Measurements from ENCODE around the gene MPRIP.
"Not testable (repeated sequence)": the region's sequence is repeated elsewhere in the genome, so short reads cannot be mapped to it uniquely, and the experiment has no call there.

MPRIP gene

DNA sequence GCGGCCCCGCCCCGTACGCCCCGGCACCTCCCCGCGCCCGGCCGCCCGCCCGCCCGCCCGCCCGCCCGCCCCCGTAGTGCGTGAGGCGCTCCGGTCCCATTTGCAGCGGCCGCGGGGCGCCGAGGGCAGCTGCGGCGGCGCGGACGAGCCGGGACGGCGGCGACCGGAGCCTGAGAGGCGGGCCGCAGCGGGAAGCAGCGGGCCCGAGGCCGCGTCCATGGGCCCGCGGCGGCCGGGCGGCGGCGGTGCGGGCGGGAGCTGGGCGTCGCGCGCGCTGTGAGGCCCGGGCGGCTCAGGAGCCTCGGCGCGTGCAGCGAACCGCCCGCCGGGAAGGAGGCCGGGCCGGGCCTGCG, at the start of gene MPRIP:
Gene MPRIP (plus strand): TSS at position 74 of the 353 bp plus-strand sequence. CDS start 392 bp downstream, outside the sequence.
- in situ Hi-C loops (cut with HindIII; ENCODE audit: low pct_ligation_motif_present, low pct_unique_long_range_greater_than_20kb, low sequenced_read_pairs) = no loop called here
- no peak for DNase-seq

- in situ Hi-C loops (cut with HindIII; ENCODE audit: low pct_ligation_motif_present, low pct_unique_long_range_greater_than_20kb, low sequenced_read_pairs) = no loop called here
- no peak for DNase-seq
These were observed 47.6 kb upstream of the MPRIP start for GRCh38 chr17:16994631-16995030.

DNA sequence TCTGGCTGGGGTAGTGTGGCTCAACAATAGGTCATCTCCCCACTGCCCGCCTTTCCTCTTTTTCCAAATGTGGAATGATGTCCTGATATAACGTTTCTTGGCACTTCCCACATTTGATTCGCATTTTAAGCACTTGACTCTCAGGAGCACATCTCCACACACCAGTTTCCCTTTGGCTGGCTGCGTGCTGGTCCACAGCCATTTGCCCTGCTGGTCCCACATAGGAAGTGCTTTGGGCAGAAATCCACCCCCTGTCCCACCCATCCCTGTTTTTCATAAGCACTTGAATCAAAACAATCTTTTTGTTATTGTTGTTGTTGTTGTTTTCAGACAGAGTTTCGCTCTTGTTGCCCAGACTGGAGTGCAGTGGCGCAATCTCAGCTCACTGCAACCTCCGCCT, 46.3 kb upstream of the MPRIP start:
- in situ Hi-C loops (cut with HindIII; ENCODE audit: low pct_ligation_motif_present, low pct_unique_long_range_greater_than_20kb, low sequenced_read_pairs) = no loop called here
- DNase-seq = no peak

DNA sequence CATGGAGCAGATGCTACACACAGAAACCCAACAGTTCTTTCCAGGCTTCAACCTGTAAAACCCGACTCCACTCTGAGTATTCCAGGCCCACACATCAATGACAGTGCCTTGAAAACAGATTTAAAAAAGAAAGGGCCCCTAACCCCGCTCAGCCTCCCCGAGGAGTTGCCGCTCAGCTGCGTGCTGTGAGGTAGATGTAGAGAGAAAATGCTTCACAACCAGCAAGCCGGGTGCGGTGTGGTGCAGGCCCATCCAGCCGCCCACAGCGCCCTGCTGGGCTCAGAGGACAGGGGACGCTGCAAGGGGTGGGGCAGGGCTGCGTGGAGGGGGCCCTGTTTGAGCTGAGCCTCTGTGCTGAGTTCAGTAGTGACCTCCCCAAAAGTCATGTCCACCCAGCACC, 45.5 kb upstream of the MPRIP start:
- DNase-seq; in situ Hi-C loops (cut with HindIII; ENCODE audit: low pct_ligation_motif_present, low pct_unique_long_range_greater_than_20kb, low sequenced_read_pairs): not testable (repeated sequence)

- DNase-seq = no peak
- in situ Hi-C loops (cut with HindIII; ENCODE audit: low pct_ligation_motif_present, low pct_unique_long_range_greater_than_20kb, low sequenced_read_pairs) = no loop called here
These were observed 44.5 kb upstream of the MPRIP start for GRCh38 chr17:16997514-16998429.

GRCh38 chr17:16999931-17000625, 42.2 kb upstream of the MPRIP start:
- DNase-seq = no peak
- in situ Hi-C loops (cut with HindIII; ENCODE audit: low pct_ligation_motif_present, low pct_unique_long_range_greater_than_20kb, low sequenced_read_pairs) = no loop called here

GRCh38 chr17:17001076-17001777, 41.0 kb upstream of the MPRIP start:
- no peak for DNase-seq
- in situ Hi-C loops (cut with HindIII; ENCODE audit: low pct_ligation_motif_present, low pct_unique_long_range_greater_than_20kb, low sequenced_read_pairs) = no loop called here

DNA sequence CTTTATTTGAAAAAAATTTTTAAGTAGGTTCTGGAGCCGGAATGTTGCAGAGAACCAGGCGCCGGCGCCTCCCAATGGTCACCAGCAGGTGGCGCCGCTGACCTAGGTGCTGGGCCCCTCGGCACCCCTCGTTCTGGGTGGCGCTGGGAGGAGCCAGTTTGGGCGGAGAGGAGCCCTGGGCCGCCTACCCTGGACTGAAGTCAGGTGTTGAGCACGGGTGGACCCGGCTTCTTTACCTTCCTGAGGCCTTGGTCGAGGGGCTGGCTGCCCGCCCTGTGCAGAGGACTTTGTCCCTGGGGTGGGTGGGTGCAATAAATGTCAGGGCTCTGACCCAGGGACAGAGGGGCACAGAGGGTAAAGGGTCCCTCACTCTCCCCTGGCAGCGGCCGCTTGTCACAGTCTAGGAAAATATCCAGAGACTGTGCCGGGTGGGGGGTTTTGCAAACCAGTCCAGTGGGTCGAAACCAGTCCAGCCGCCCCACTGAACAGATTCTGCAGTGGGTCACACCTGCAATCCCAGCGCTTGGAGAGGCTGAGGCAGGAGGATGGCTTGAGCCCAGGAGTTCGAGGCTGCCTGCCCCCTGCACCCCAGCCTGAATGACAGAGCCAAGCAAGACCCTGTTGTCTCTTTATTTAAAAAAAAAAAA, 40.3 kb upstream of the MPRIP start:
- DNase-seq = peak; percentile 77
- in situ Hi-C loops (cut with HindIII; ENCODE audit: low pct_ligation_motif_present, low pct_unique_long_range_greater_than_20kb, low sequenced_read_pairs) = no loop called here

DNA sequence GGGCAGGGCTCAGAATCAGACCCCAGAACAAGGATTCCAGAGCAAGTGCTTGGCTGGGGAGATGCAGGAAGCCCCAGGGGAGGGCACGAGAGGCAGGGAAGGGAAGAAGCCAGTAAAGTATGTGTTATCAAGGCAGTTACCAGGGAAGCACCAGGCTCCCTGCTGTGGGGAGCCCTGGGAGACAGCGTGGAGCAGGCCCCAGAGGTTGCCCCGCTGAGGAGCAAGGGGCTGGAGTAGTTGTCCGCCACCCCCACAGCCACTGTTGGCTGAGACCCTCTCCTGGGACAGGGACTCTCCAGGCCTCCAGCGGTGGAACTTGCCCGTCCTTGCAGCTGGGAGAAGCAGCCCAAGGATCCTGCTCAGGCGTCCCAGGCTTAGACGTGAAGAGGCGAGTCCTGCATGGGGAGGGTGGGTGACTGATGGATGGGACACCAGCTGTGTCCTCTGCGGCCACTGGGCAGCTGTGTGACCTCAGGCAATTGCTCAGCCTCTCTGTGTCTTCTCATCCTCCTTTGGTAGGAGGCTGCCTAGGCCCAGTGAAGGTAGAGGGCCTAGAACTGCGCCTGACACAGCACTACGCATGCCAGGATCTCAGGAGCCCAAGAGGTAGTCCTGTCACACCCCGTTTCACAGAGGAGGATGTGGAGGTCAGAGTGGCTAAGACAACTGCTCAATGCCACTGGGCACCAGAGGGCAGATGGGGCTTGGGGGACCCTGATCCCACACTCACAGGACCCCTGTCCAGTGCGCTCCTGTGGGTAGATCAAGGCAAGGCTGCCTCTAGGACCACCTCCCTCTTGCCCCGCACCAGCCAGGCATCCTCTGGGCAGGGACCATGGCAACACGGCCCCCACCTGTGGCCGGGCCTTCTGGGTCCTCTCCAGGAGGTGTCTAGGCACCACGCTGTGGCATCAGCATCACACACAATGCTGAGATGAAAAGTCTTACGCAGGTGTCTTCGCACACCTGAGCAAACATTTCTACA, 39.2 kb upstream of the MPRIP start:
- DNase-seq; in situ Hi-C loops (cut with HindIII; ENCODE audit: low pct_ligation_motif_present, low pct_unique_long_range_greater_than_20kb, low sequenced_read_pairs): not testable (repeated sequence)

- in situ Hi-C loops (cut with HindIII; ENCODE audit: low pct_ligation_motif_present, low pct_unique_long_range_greater_than_20kb, low sequenced_read_pairs) = no loop called here
- DNase-seq = no peak
These were observed 37.8 kb upstream of the MPRIP start for GRCh38 chr17:17004251-17004996.

- in situ Hi-C loops (cut with HindIII; ENCODE audit: low pct_ligation_motif_present, low pct_unique_long_range_greater_than_20kb, low sequenced_read_pairs); DNase-seq: not testable (repeated sequence)
These were observed 37.2 kb upstream of the MPRIP start for GRCh38 chr17:17004997-17005614.

GRCh38 chr17:17007891-17008290, 34.4 kb upstream of the MPRIP start:
- DNase-seq; in situ Hi-C loops (cut with HindIII; ENCODE audit: low pct_ligation_motif_present, low pct_unique_long_range_greater_than_20kb, low sequenced_read_pairs): not testable (repeated sequence)

DNA sequence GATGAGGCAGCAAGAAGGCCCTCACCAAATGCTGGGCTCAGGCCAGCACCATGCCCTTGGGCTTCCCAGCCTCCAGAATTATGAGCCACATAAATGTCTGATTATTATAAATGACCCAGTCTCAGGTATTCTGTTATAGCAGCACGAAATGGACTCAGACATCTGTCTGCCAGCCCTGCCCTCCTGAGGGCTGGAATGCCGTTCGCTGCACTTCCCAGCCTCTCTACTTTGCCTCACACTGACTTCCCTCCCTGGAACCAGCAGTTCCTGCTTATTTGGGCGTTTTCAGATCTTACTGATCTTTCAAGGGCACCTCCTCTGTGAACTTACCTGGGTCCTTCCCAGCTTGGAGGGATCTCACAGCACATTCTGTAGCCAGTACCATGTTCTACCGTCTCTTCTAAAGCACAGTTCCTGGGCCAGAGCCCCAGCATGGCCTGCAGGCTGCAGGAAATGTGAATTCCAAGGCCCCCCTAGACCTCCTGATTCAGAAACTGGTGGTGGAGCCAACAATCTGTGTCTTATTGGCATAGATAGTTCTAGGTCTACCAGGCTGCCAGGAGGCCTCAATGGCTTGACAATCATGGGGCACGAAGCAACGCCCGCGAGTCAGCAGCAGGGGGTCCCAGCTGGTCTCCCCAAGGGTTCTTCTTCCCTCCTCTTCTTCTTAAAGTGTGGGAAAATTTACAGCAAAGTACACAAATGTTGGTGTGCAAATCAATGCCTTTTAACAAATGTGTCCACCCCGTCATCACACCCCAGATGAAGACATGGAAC, 33.4 kb upstream of the MPRIP start:
- in situ Hi-C loops (cut with HindIII; ENCODE audit: low pct_ligation_motif_present, low pct_unique_long_range_greater_than_20kb, low sequenced_read_pairs) = not testable (repeated sequence)

DNA sequence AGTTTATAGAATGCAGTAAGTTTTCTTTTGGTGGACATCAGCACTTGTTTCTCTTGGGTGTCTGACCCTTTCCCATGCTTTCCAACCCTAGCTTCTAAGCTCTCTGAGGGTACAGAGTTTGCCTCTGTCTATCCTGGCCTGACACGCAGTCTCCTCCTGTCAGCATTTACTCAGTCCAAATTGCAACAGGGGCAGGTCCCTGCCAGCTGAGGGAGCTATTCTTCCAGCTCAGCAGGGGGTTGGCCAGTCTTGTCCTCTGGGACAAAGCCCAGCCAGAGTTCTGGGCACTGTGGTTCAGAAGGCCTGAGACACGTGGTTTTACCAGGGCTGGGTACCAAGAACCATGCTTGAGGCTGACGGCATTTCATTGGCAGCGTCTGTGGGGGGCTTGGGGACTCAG, 32.3 kb upstream of the MPRIP start:
- DNase-seq = peak; percentile 27
- in situ Hi-C loops (cut with HindIII; ENCODE audit: low pct_ligation_motif_present, low pct_unique_long_range_greater_than_20kb, low sequenced_read_pairs) = not testable (repeated sequence)

More for the DNA sequence above, 33.4 kb upstream of the MPRIP start:
- DNase-seq = not testable (repeated sequence)

- DNase-seq; in situ Hi-C loops (cut with HindIII; ENCODE audit: low pct_ligation_motif_present, low pct_unique_long_range_greater_than_20kb, low sequenced_read_pairs): not testable (repeated sequence)
These were observed 31.7 kb upstream of the MPRIP start for GRCh38 chr17:17010545-17011034.

Measured in ACHN (cell line).